Peyer's patch (tissue), 4 donors: ENCODE results near the gene TPPP2.

Experiments
- CTCF ChIP-seq, 6 experiments: fragments of 450-650 bp in 4 of 6; fragments of 200-600 bp in 2 of 6; sonication (generic) in 1 of 6; IDR thresholded peaks; one replicate each; pipeline ENCODE4 v1.5.1; 2017 to 2019; ENCODE audit warnings: antibody characterized with exemption in 6 of 6, mild to moderate bottlenecking in 3 of 6, moderate library complexity in 1 of 6
- POLR2A ChIP-seq, 2 donors: fragments of 450-650 bp; IDR thresholded peaks; one replicate each; pipeline ENCODE4 v1.5.1; 2017; ENCODE audit warnings: antibody characterized with exemption in 2 of 2, mild to moderate bottlenecking in 2 of 2, moderate library complexity in 2 of 2

DNA sequence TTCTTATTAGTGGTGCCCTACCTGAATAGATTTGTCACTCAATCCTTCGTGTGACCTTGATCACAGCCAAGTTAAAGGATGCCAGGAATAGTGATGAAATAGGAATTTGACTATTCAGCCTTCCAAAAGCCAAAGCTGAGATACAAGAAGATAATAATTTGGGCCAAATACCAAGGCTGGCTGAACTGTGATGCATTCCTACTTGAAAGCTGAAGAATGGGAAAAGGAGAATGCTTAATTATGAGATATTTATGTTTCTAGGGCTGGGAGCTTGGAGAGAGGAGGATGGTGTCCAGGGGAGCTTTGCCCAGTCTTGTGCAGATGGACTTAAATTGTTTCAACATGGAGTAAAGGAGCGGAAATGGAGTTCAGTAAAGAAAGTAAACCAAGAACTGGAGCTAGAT is 17.4 kb downstream of the TPPP2 start:
- no peak for TF ChIP-seq CTCF (IDR thresholded peaks at IDR 0.05)
- no peak for TF ChIP-seq POLR2A (IDR thresholded peaks at IDR 0.05)
